Measurements from ENCODE around the gene RBCK1.

DNA sequence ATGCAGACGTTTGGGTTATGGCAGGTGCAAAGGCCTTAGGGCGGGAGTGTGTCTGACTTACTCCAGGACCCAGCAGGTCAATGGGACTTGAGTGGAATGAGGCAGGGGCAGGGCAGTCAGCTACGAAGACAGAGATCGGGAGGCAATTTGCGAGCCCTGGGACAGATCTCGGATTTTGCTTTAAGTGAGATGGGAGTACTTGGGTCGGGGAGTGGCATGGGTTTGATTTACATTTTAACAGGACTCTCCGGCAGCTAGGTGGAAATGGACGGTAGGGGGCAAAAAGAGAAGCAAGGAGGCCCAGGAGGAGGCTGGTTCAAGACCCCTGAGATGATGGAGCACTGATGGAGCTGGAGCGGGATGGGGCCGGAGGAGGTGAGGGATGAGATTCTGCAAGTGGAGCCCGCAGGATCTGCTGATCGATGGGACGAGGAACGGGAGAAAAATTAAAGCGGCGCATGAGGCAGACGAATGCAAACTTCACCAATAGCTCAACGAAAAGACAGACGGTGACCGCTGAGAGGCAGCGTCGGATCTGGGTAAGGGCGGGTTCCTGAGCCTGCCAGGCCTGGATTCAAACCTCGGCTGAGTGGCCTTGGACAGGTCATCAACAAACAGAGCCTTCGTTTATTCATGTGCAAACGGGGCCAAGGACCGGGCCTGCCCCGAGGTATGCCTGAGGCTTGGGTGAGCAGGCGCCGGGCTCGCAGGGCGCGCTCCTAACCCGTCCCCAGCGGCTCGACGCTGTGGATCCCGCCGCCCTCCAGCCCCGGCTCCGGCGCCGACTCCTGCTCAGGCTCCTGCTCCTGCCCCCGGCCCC is 756 bp upstream of the RBCK1 start:
- TF ChIP-seq, protein P1, sequence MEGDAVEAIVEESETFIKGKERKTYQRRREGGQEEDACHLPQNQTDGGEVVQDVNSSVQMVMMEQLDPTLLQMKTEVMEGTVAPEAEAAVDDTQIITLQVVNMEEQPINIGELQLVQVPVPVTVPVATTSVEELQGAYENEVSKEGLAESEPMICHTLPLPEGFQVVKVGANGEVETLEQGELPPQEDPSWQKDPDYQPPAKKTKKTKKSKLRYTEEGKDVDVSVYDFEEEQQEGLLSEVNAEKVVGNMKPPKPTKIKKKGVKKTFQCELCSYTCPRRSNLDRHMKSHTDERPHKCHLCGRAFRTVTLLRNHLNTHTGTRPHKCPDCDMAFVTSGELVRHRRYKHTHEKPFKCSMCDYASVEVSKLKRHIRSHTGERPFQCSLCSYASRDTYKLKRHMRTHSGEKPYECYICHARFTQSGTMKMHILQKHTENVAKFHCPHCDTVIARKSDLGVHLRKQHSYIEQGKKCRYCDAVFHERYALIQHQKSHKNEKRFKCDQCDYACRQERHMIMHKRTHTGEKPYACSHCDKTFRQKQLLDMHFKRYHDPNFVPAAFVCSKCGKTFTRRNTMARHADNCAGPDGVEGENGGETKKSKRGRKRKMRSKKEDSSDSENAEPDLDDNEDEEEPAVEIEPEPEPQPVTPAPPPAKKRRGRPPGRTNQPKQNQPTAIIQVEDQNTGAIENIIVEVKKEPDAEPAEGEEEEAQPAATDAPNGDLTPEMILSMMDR (IDR thresholded peaks at IDR 0.05): peak in 5 of 6 experiments; percentile 14 to 51 (median 36)
- peak in 1 of 2 donors; percentile 55 for TF ChIP-seq POLR2A (IDR thresholded peaks at IDR 0.05)

Measured in adrenal gland (tissue), 5 donors.